VCaP (cell line): ENCODE results near the gene ZNF599.
"Not testable (repeated sequence)": the region's sequence is repeated elsewhere in the genome, so short reads cannot be mapped to it uniquely, and the experiment has no call there.

ENCODE experiments used
- H3K27ac ChIP-seq: fragments of 450-650 bp; 2 replicates; pipeline ENCODE4 v1.5.1; 2017
- TF ChIP-seq, protein P1 (sequence below): fragments of 450-650 bp; conservative IDR thresholded peaks from 2 replicates; pipeline ENCODE4 v1.5.1; 2017; ENCODE audit warnings: mild to moderate bottlenecking, moderate library complexity

Gene ZNF599

DNA sequence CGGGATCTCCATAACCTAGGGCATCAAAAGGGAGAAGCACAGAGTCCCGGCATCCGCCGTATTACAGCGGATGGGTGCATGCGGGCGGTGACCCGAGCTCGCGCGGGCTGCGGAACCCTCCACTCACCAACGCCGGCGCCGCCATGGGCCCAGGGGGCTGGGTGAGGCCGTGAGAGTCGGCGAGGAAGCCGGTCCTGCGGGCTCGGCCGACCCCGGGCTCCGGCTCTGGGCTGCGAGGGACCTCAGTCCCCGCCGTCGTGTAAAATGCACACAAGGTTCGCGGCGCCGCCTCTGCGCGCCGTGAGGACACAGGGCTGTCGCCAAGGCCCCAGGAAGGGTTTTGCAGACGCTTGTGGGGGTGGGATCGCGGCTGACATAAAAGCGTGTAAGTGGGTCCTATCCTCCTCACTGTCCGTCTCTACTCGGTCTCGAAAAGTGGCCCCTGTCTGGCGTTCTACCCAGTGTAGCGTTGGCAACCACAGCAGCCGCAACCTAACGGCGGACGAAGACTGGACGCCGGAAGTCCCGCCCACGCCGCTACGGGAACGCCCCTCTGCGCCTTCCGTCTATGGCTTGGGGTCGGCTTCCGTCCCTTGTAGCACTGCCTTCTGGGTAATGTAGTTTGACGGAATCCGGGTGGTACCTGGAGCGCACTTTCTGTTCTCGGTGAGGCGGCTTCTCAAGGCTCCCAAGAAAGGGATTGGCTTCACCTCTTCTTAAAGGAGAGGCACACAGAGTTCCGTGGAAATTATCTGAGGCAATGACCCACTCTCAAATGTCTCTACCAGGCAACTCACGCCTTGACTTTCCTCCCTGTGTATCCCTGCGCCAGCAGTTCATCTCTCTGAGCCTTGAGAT is at the start of gene ZNF599:
Gene ZNF599, minus strand, starts transcription at position 519 of the 858 bp plus-strand sequence. Its CDS starts 374 bp downstream, at position 145.
- TF ChIP-seq, protein P1, sequence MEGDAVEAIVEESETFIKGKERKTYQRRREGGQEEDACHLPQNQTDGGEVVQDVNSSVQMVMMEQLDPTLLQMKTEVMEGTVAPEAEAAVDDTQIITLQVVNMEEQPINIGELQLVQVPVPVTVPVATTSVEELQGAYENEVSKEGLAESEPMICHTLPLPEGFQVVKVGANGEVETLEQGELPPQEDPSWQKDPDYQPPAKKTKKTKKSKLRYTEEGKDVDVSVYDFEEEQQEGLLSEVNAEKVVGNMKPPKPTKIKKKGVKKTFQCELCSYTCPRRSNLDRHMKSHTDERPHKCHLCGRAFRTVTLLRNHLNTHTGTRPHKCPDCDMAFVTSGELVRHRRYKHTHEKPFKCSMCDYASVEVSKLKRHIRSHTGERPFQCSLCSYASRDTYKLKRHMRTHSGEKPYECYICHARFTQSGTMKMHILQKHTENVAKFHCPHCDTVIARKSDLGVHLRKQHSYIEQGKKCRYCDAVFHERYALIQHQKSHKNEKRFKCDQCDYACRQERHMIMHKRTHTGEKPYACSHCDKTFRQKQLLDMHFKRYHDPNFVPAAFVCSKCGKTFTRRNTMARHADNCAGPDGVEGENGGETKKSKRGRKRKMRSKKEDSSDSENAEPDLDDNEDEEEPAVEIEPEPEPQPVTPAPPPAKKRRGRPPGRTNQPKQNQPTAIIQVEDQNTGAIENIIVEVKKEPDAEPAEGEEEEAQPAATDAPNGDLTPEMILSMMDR = no peak
- H3K27ac ChIP-seq = peak within 1 kb of the TSS; percentile 82

DNA sequence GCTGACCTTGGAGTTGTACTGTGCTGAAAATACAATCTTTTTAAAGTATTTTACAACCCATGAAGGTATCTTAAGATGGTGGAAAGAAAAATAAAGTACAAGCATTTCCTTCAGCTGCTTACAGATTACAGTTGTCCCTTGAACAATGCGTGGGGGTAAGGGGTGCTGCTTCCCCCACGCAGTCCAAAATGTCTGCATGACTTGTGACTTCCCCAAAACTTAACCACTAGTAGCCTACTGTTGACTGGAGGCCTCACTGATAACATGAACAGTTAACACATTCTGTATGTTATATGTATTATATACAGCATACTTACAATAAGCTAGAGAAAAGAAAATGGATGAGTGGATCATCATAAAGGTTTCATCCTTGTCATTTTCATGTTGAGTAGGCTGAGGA is 45.3 kb upstream of the ZNF599 start:
- H3K27ac ChIP-seq = no peak overlapping the region
- TF ChIP-seq, protein P1 = no peak

GRCh38 chr19:34816708-34817107 is 43.7 kb upstream of the ZNF599 start:
- TF ChIP-seq, protein P1 = no peak
- no peak overlapping the region for H3K27ac ChIP-seq

- TF ChIP-seq, protein P1 = no peak
- H3K27ac ChIP-seq = no peak overlapping the region
Measured at GRCh38 chr19:34808566-34808965, 35.6 kb upstream of the ZNF599 start.

DNA sequence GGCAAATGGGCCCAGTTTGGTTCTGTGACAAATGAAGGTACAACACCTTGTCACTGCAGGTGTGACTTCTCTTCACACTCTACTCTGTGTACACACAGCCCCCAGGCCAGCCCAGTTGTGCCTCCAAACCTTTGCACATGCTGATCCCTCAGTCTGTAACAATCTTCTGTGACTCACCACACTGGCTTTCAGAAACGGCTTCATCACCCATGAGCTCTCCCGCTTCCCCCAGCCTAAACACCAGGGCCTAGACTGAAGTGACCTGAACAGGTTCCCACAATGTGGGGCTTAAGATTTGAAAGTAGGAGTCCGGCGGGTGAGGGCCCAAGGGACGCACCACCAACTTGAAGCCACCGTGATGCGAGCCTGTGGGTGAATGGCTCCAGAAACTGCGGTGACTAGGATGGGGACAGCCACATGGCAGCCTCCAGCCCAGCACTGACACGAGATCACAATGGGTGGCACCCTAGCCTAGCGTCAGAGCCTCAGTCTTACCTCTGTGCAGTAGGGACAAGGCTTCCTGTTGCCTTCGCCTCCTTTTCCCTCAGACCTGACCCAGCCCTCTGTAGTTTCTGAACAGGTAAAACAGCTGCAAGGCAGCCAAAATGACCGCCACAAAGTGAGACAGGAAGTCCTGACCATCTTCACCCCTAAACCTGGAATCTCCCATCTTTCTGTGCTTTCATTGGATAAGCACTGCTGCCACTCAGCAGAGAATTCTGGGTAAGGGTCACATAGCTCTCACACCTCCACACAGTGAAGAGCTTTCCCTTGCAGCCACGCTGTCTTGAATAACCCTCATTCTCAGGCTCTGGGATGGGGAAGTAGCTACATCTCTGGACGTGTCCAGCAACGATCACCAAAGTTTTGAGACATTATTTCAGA is 34.2 kb upstream of the ZNF599 start:
- no peak overlapping the region for H3K27ac ChIP-seq
- TF ChIP-seq, protein P1 = no peak

DNA sequence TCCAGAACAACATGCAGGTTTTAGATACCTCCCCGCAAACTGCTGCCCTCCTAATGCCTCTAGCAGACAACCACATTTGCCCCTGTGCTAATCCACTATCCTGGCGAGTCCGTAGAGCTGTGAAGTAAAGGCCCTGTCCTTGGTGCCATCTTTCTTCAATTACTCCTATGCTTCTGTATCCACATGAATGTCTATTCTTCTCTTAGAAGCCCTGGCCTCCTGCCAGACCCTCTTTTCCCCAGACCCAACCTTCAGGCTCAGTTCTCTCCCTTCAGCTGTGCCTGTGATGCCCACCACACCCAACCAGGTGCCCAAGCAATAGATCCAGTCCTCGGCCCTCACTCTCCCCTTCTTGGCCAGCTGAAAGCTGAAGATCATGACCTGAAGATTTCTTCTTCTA is 31.1 kb upstream of the ZNF599 start:
- H3K27ac ChIP-seq = no peak overlapping the region
- TF ChIP-seq, protein P1 = no peak

DNA sequence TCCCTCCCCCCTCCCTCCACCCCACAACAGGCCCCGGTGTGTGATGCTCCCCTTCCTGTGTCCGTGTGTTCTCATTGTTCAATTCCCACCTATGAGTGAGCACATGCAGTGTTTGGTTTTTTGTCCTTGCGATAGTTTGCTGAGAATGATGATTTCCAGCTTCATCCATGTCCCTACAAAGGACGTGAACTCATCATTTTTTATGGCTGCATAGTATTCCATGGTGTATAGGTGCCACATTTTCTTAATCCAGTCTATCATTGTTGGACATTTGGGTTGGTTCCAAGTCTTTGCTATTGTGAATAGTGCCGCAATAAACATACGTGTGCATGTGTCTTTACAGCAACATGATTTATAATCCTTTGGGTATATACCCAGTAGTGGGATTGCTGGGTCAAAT is 23.9 kb upstream of the ZNF599 start:
- H3K27ac ChIP-seq = not testable (repeated sequence)
